Mucosa of descending colon (tissue), 3 donors: ENCODE data around the gene ZXDB. TPM values are rescaled to one million over a fixed set of nuclear protein-coding genes. Genes with fewer than 3 reads are reported as not detected.

ENCODE experiments used
- total RNA-seq, 3 donors: library from RNA; stranded (reverse); fragmentation: NEBNext Ultra II Directional in 2 of 3; extraction: Animal tissue kit (Norgen Biotek cat#: 25700) in 2 of 3; gene quantifications; one replicate each; pipeline versions ENCODE4 v1.2.1 to v1.2.4, GENCODE V29; 2021 to 2023
- donor health status: DM: no; HTN: no; CAD: no; lungs with moderate emphysema.
- donor health status: DM: no; HTN: no; CAD: no.
- donor health status: DM: no; HTN: yes; CAD: no.

Gene ZXDB
- total RNA-seq, 3 donors from 2014 or later, result 6.2 to 8.7 (median 6.6) TPM

Other genes starting within 250 kb of the ZXDB start
- under 1 TPM in 1 of 3 donors, not detected in 2; 0.16 TPM for gene NLRP2B, start 88.2 kb downstream of the ZXDB start, total RNA-seq